Measurements from ENCODE around the gene RNFT1. TPM values are rescaled to one million over a fixed set of nuclear protein-coding genes. Genes with fewer than 3 reads are reported as not detected.
A peak's percentile ranks its signal among the peaks of the same experiment; 100 is the strongest.

RNFT1 gene
- total and polyA plus RNA-seq, 10 of the 15 experiments (the other 5 are each of a cell fraction or from before 2014, with no cell fraction given): 7.7 to 20.2 (median 12.1) TPM

DNA sequence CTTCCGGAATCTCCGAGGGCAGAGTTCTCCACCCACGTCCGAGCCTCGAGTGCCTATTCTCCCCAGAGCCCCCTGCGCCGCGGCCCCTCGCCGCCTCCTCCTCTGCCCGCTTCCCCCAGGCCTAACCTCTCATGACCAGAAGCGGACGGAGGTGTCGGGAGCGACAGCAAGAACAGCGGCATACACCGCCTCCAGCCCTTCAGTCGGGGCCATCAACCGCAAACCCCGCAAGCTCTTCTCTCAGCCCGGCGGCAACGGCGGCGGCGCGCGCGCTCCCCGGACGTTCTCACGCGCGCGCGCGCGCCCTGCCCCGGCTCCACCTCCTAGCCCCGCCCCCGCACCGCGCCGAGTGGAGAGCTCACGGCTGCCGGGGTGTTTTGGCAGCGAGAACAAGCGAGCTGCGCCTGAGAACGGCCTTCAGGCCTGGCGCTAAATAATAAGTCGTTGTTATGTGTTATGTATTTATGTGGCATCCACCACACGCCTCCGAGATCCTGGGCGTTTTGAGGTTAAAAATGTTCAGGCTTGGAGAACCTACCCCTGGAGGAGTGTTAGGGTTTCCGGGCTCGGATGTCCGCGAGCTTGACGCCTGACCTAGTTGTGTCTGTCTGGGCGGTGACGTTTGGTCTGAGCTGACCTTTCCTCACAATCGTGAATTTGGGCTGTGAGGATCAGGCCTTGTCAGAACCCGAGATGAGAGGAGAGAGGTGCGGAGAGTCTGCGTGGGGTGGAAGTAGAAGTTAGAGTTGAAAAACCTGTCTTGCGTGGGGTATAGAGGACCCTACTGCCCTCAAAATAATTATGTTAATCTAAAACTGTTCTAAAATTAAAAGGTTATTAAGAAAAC, at the start of gene RNFT1 (continued):
- TF ChIP-seq CREB1 (IDR thresholded peaks at IDR 0.05; ENCODE audit: low read depth) (no peak), ETV6 (conservative IDR thresholded peaks at IDR 0.05 in 1 of 2, IDR thresholded peaks at IDR 0.05 in 1 of 2; ENCODE audit: borderline replicate concordance in 1 of 2, low read depth in 1 of 2) (peak in 1 of 2 experiments; percentile 66; a peak in 1 of 4 replicates), NFYB (IDR thresholded peaks at IDR 0.05; ENCODE audit: insufficient read depth, low read depth, low read length) (no peak), POLR2A (IDR thresholded peaks at IDR 0.05; ENCODE audit: low read depth, low read length) (peak; percentile 79), MEF2A (IDR thresholded peaks at IDR 0.05; ENCODE audit: insufficient read depth, low read depth, low read length) (no peak), IRF4 (IDR thresholded peaks at IDR 0.05; ENCODE audit: low read depth, low read length) (0 out of 2 replicates have a peak, but pooled peaks have one; percentile 25), GATAD2B (conservative IDR thresholded peaks at IDR 0.05; ENCODE audit: low read depth) (peak; percentile 86), GABPA (IDR thresholded peaks at IDR 0.05; ENCODE audit: low read depth) (no peak), RB1 (IDR thresholded peaks at IDR 0.05; ENCODE audit: borderline replicate concordance) (peak; percentile 69), JUND (IDR thresholded peaks at IDR 0.05; ENCODE audit: low read depth, low read length) (peak; percentile 81; the same call in 1 of the 2 replicates), ZNF622 (IDR thresholded peaks at IDR 0.05) (no peak), CBX3 (IDR thresholded peaks at IDR 0.05; ENCODE audit: borderline replicate concordance, low read depth) (no peak), KAT2A (conservative IDR thresholded peaks at IDR 0.05; ENCODE audit: control insufficient read depth, low read depth, low read length) (no peak), NRF1 (conservative IDR thresholded peaks at IDR 0.05; ENCODE audit: low read depth, low read length) (0 out of 2 replicates have a peak, but pooled peaks have one; percentile 11), KLF5 (IDR thresholded peaks at IDR 0.05; ENCODE audit: partially characterized antibody) (peak; percentile 97), ZNF274 (IDR thresholded peaks at IDR 0.05; ENCODE audit: insufficient read depth, insufficient read length) (no peak), MXI1 (IDR thresholded peaks at IDR 0.05; ENCODE audit: low read depth, low read length) (no peak)
- TF ChIP-seq, protein P1, sequence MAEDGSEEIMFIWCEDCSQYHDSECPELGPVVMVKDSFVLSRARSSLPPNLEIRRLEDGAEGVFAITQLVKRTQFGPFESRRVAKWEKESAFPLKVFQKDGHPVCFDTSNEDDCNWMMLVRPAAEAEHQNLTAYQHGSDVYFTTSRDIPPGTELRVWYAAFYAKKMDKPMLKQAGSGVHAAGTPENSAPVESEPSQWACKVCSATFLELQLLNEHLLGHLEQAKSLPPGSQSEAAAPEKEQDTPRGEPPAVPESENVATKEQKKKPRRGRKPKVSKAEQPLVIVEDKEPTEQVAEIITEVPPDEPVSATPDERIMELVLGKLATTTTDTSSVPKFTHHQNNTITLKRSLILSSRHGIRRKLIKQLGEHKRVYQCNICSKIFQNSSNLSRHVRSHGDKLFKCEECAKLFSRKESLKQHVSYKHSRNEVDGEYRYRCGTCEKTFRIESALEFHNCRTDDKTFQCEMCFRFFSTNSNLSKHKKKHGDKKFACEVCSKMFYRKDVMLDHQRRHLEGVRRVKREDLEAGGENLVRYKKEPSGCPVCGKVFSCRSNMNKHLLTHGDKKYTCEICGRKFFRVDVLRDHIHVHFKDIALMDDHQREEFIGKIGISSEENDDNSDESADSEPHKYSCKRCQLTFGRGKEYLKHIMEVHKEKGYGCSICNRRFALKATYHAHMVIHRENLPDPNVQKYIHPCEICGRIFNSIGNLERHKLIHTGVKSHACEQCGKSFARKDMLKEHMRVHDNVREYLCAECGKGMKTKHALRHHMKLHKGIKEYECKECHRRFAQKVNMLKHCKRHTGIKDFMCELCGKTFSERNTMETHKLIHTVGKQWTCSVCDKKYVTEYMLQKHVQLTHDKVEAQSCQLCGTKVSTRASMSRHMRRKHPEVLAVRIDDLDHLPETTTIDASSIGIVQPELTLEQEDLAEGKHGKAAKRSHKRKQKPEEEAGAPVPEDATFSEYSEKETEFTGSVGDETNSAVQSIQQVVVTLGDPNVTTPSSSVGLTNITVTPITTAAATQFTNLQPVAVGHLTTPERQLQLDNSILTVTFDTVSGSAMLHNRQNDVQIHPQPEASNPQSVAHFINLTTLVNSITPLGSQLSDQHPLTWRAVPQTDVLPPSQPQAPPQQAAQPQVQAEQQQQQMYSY (CRISPR knock-in tag; IDR thresholded peaks at IDR 0.05): no peak
- TF ChIP-seq, protein P2, sequence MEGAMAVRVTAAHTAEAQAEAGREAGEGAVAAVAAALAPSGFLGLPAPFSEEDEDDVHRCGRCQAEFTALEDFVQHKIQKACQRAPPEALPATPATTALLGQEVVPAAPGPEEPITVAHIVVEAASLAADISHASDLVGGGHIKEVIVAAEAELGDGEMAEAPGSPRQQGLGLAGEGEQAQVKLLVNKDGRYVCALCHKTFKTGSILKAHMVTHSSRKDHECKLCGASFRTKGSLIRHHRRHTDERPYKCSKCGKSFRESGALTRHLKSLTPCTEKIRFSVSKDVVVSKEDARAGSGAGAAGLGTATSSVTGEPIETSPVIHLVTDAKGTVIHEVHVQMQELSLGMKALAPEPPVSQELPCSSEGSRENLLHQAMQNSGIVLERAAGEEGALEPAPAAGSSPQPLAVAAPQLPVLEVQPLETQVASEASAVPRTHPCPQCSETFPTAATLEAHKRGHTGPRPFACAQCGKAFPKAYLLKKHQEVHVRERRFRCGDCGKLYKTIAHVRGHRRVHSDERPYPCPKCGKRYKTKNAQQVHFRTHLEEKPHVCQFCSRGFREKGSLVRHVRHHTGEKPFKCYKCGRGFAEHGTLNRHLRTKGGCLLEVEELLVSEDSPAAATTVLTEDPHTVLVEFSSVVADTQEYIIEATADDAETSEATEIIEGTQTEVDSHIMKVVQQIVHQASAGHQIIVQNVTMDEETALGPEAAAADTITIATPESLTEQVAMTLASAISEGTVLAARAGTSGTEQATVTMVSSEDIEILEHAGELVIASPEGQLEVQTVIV (IDR thresholded peaks at IDR 0.05; ENCODE audit: borderline replicate concordance, partially characterized antibody): peak; percentile 31
- TF ChIP-seq, protein P3, sequence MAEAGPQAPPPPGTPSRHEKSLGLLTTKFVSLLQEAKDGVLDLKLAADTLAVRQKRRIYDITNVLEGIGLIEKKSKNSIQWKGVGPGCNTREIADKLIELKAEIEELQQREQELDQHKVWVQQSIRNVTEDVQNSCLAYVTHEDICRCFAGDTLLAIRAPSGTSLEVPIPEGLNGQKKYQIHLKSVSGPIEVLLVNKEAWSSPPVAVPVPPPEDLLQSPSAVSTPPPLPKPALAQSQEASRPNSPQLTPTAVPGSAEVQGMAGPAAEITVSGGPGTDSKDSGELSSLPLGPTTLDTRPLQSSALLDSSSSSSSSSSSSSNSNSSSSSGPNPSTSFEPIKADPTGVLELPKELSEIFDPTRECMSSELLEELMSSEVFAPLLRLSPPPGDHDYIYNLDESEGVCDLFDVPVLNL (IDR thresholded peaks at IDR 0.05; ENCODE audit: low read depth, low read length): no peak

All from GM12878 (cell line).